ENCODE data around the gene MEG3.

MEG3 gene

GRCh38 chr14:100834794-100835547, 9.1 kb downstream of the MEG3 start:
- DNase-seq: no peak

DNA sequence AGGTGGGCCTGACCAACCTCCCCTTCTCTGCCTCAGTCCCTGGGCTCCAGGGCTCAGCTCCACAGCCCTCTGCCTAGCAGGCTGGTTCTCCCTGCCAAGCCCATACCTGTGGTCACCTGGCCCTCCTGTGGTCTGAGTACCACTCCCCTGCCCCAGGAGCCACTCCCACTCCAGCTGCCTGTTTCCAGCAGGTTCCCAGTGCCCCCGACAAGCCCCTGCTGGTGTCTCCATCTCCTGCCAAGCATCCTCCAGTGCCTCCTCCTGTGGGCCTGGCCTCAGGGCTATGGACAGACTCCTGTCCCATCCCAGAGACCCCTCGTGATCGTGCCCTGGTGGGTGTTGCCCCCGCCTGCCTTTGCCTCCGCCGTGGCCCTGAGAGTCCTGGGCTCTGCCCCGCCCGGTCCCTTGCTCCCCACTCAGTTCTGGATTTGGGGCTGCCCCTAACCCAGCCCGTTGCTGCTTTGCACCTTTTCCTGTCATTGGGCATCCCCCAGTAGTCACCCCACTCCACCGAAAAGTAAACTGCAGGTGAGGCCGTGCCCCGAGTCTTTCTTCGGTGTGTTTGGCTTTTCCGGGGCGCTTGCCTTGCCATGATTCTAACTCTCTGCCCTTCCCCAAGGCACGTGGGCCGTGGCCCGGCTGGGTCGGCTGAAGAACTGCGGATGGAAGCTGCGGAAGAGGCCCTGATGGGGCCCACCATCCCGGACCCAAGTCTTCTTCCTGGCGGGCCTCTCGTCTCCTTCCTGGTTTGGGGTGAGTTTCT, 9.8 kb downstream of the MEG3 start:
- DNase-seq: peak; percentile 52

DNA sequence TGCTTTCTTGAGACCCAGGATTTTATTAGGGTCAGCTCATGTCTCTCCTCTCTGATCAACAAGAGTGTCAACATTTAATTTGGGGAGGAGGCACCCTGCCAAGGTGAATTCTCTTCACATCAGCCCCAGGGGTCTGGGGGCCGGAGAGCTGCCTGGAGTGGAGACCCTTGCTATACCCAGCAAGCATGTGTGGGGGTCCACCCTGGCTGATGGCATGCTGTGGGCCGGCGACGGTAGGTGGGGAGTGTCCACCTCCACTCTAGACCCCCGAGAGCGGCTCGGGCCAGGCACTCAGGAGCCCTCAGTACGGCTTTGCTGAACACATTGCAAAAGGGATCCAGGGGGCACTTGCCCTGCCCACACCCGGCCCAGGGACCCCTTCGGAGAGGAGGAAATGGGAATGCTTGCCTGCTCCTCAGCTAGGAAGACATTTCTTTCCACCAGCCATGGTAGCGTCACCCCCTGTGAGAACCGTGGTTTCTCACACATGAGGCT, 10.4 kb downstream of the MEG3 start:
- DNase-seq: no peak

- no peak for DNase-seq
Observed at GRCh38 chr14:100836941-100837804, 11.3 kb downstream of the MEG3 start.

DNA sequence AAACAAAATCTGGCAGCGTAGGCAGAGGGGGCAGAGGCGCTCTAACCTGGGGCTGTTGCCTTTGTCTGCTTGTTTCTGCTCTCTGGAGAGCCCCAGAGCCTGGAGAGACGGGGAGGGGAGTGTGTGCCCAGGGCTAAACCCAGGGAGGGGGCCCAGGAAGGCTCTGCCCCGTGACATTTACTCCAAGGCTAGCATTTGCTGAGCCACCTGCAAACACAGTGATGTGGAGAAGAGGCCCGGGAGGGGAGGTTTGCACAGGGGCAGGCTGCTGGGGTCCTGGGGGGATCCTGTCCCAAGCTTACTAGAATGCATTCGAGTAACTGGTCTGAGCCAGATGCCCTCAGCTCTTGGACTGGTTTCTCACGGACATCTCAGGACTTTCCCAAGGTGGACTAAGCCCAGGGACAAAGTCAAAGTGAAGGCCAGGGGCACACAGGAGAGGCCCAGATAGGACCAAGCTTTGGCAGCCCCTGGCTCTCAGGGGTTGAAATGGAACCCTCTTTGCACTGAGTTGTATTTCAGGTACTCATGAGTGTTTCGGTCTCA, 12.0 kb downstream of the MEG3 start:
- no peak for DNase-seq

- DNase-seq: no peak
Observed at GRCh38 chr14:100838493-100839314, 12.8 kb downstream of the MEG3 start.

DNA sequence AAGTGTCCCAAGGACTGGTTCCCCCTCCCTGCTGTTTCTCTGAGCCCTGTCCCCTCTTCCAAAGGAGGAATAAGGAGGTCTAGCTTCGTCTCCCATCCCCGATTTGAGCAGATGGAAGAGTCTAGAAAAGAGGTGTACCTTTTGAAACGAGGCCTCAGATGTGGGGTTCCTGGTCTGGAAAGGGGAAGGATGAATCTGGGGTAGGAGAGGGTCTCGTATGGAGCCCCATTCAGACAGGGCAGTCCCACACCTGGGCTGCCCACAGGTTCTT, 13.3 kb downstream of the MEG3 start:
- no peak for DNase-seq

GRCh38 chr14:100839681-100840111, 13.8 kb downstream of the MEG3 start:
- no peak for DNase-seq

GRCh38 chr14:100840286-100841065, 14.6 kb downstream of the MEG3 start:
- no peak for DNase-seq

- DNase-seq: no peak
Observed at GRCh38 chr14:100841066-100841760, 15.3 kb downstream of the MEG3 start.

DNA sequence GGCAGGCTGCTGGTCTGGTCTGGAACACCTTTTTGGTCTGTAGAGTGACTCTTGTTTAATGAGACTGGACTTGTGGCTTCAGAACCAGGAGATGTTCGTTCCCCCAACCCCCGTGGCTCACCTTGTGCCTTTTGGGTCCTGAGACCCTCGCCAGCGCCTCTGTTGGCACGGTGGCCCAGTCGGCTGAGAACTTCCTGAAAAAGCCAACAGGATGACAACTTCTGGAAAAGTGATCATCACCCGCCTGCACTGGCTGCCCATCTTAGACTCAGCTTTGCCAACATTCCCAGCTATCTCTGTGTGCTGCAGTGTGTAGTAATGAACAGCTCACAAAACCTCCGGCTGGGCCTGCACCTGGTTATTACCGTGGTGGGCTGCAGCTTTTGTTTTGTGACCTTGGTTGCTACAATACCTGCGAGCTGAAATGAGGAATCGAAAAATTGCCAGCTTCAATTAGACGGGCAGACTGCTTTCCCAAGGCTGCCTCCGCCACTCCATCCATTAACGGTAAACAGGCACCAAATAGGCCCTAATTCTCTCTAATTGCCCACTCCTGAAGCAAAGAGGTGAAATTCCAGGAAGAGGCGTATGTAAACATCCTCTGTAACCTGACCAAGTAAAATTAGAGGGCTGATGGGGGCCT, 16.0 kb downstream of the MEG3 start:
- peak; percentile 97 for DNase-seq

DNA sequence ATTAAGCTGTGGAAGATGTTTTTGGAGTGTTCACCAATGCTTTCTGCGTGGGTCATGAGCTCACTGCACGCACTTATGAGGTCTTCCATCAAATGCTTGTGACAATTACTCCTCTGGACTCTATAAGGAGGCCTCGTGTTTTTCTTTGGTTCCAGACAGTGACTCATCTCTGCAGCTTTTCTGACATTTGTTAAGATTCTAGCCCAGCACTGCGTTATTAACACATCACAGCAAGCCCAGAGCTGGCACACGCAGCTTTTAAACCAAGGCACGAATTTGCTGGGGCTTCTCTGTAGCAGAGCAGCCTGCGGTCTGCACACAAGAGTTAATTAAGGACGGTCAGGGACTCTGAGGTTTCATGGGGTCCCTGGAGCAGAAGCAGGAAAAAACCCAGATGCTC, 16.9 kb downstream of the MEG3 start:
- peak; percentile 63 for DNase-seq

GRCh38 chr14:100844082-100844408, 18.1 kb downstream of the MEG3 start:
- no peak for DNase-seq

- DNase-seq: no peak
Observed at GRCh38 chr14:100844421-100844820, 18.5 kb downstream of the MEG3 start.

DNA sequence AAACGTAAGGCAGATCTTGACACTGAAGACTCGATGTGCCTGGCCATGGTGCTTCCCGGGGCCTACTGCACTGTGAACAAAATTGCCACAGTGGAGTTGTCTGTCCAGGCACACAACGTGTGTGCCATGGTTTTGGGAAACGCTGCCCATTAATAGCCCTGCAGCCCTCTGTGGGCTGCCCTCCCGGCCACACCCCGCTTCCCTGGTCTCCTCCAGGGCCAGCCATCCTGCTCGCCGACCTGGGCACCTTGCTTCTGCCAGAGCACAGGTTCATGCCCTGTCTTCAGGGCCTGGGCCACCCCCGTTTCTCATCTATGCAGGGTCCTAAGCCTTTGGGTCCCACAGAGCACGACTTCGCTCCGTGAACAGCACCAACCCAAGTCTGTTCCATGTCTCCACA, 18.9 kb downstream of the MEG3 start:
- no peak for DNase-seq

GRCh38 chr14:100845341-100845740, 19.4 kb downstream of the MEG3 start:
- DNase-seq: no peak

DNA sequence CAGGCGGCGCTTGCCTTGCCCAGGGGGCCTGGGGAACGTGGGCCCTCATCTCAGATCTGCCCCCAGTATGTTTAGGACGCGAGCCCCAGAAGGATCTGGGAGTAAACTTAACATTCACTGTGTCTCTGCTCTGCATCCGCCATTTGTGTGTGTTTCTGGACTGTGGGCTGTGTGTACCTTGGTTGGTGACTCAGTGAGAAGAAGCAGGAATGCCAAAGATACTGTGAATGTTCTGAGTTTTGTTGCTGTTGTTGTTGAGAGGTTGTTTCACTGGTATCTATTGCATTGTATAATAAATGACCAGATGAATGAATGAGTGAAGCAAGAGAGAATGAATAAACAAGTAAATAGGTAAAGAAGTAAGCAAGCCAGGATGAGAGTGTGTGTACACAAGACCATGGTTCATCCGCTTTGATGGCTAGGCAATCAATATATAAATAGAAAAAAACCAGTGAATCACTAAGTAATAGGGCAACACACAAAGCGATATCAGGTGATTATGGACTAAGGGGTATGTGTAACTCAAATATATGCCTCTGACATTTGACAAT, 20.5 kb downstream of the MEG3 start:
- DNase-seq: no peak

- peak; percentile 45 for DNase-seq
Observed at GRCh38 chr14:100849115-100849781, 23.3 kb downstream of the MEG3 start.

DNA sequence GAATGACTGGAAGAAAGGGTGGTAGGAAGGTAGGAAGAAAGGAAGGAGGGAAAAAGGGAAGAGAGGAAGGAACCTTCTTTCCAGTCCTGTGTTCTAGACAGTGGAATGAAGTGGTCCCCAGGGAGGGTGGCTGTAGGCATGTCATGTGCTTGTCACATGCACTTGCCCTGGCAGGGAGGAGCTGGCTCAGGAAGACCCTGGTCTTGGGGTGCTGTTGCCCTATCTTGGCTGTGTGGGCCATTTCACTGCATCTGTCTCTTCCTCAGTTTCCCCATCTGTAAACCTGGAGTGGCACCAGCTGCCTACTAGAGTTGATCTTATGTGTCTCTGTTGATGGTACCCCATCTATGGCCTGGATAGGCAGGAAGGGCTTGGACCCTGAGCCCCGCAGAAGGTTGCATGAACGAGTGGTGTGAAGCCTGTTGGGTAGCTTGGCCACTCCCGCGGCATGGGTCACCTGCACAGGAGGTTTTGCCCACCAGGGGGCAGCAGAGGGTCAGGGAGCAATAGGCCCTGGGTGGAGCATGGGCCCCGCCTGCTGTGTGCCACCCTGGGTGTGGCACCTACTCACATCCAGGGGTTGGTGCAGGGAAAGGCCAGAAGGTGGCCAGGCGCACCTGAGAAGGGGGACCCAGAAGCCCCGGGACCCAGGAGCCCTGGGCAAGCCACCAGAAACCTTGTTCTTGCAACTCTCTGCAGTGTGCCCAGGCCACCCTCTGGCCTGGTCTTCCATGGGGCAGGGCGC, 25.1 kb downstream of the MEG3 start:
- peak; percentile 73 for DNase-seq
